Astrocyte (in vitro differentiated cells and primary cell): ENCODE results near the gene CSAD. TPM values are rescaled to one million over a fixed set of nuclear protein-coding genes. Genes with fewer than 3 reads are reported as not detected.

ENCODE experiments used
- DNase-seq: peaks from one replicate; pipeline ENCODE4 v3.0.0-alpha.2; 2010; ENCODE audit warnings: low read depth
- FAIRE-seq: peaks from 2 replicates; lab custom pipeline; 2011; peaks lifted over from hg19 to GRCh38; lab: Jason Lieb, UNC
- H2AFZ ChIP-seq: 2 replicates; pipeline ENCODE4 v1.6.0; 2012; ENCODE audit warnings: low read depth, low read length, inconsistent platforms
- H3K27ac ChIP-seq: 2 replicates; pipeline ENCODE4 v1.5.1; 2011; ENCODE audit warnings: low read depth, low read length, inconsistent platforms
- H3K27me3 ChIP-seq: 2 replicates; pipeline ENCODE4 v1.6.0; 2011; ENCODE audit warnings: low read length, inconsistent platforms; ENCODE audit not compliant: insufficient read depth
- H3K36me3 ChIP-seq: 2 replicates; pipeline ENCODE4 v1.5.1; 2011; ENCODE audit warnings: low read length, inconsistent platforms; ENCODE audit not compliant: insufficient read depth
- H3K4me1 ChIP-seq: 2 replicates; pipeline ENCODE4 v1.5.1; 2011; ENCODE audit warnings: low read length, inconsistent platforms; ENCODE audit not compliant: insufficient read depth
- H3K4me2 ChIP-seq: 2 replicates; pipeline ENCODE4 v1.6.0; 2012; ENCODE audit warnings: low read length, inconsistent platforms
- H3K4me3 ChIP-seq: 2 replicates; pipeline ENCODE4 v1.5.1; 2011; ENCODE audit warnings: low read depth, mild to moderate bottlenecking, low read length, inconsistent platforms; ENCODE audit not compliant: insufficient read depth
- H3K79me2 ChIP-seq: 2 replicates; pipeline ENCODE4 v1.6.0; 2012; ENCODE audit warnings: mild to moderate bottlenecking, low read length, inconsistent platforms; ENCODE audit not compliant: insufficient read depth
- H3K9ac ChIP-seq: 2 replicates; pipeline ENCODE4 v1.6.0; 2012; ENCODE audit warnings: mild to moderate bottlenecking, low read length, inconsistent platforms
- H3K9me3 ChIP-seq: 2 replicates; pipeline ENCODE4 v1.5.1; 2012; ENCODE audit warnings: low read depth, mild to moderate bottlenecking, low read length, inconsistent platforms; ENCODE audit not compliant: insufficient read depth
- H4K20me1 ChIP-seq: 2 replicates; pipeline ENCODE4 v1.6.0; 2012; ENCODE audit warnings: low read length, inconsistent platforms; ENCODE audit not compliant: insufficient read depth
- H3K27ac Mint-ChIP-seq: one replicate; pipeline ENCODE4 v1.8.0; 2021; ENCODE audit warnings: mild to moderate bottlenecking, mixed read lengths; ENCODE audit not compliant: unreplicated experiment
- H3K27me3 Mint-ChIP-seq: one replicate; pipeline ENCODE4 v1.8.0; 2021; ENCODE audit warnings: low read depth, mixed read lengths; ENCODE audit not compliant: unreplicated experiment
- H3K36me3 Mint-ChIP-seq: one replicate; pipeline ENCODE4 v1.8.0; 2021; ENCODE audit warnings: low read depth, mixed read lengths; ENCODE audit not compliant: unreplicated experiment
- H3K4me1 Mint-ChIP-seq: one replicate; pipeline ENCODE4 v1.8.0; 2021; ENCODE audit warnings: low read depth, mixed read lengths; ENCODE audit not compliant: unreplicated experiment
- H3K4me3 Mint-ChIP-seq: one replicate; pipeline ENCODE4 v1.8.0; 2021; ENCODE audit warnings: mild to moderate bottlenecking, moderate library complexity, mixed read lengths; ENCODE audit not compliant: unreplicated experiment
- H3K9me3 Mint-ChIP-seq: one replicate; pipeline ENCODE4 v1.8.0; 2021; ENCODE audit warnings: mild to moderate bottlenecking, mixed read lengths; ENCODE audit not compliant: unreplicated experiment
- EZH2 ChIP-seq: IDR thresholded peaks from 2 replicates; pipeline ENCODE4 v1.6.1; 2012; ENCODE audit warnings: mild to moderate bottlenecking, low read length, inconsistent platforms; ENCODE audit not compliant: insufficient read depth
- total RNA-seq: library from RNA; stranded (reverse); gene quantifications from 2 replicates; pipeline ENCODE4 v1.2.1, GENCODE V29; 2021
- TF ChIP-seq, protein P1 (sequence below): IDR thresholded peaks from 2 replicates; pipeline ENCODE4 v1.5.1; 2011; ENCODE audit warnings: low read depth, mild to moderate bottlenecking, inconsistent platforms, low read length, moderate library complexity; ENCODE audit not compliant: insufficient read depth

The CSAD gene
- total RNA-seq, 1 donor from 2014 or later, result 19.4 TPM

DNA sequence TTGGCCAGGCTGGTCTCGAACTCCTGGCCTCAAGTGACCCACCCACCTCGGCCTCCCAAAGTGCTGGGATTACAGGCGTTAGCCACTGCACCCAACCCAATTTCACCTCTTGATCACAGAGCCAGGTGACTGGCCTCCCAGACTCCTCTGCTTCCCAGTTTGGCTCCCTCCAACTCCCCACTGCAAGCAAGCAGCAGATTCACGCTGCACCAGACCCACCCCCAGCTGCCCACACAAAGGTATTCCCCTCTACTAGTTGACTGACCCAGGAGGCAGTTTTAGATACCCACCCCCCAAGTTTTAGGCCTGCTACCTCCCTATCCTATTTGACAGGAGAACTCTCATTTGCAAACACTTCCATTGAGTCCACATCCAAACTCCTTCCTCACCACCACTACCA is 46.1 kb upstream of the CSAD start:
- peaks cover 40% of the 10 kb centered on the region for H3K4me1 ChIP-seq
- Mint-ChIP-seq H3K36me3 (peaks cover 10% of the 10 kb centered on the region), H3K27ac (no peak overlapping the region), H3K4me1 (peaks cover 37% of the 10 kb centered on the region), H3K27me3 (peaks cover 8% of the 10 kb centered on the region), H3K4me3 (no peak overlapping the region), H3K9me3 (no peaks in the 10 kb centered on the region)
- H3K36me3 ChIP-seq, result no peaks in the 10 kb centered on the region
- DNase-seq (no peak), FAIRE-seq (no peak)
- no peaks in the 10 kb centered on the region for H3K9me3 ChIP-seq
- H3K4me2 ChIP-seq, result no peak overlapping the region
- no peak overlapping the region for H3K27ac ChIP-seq
- no peak overlapping the region for H2AFZ ChIP-seq
- no peaks in the 10 kb centered on the region for H3K79me2 ChIP-seq
- no peaks in the 10 kb centered on the region for H3K27me3 ChIP-seq
- no peak overlapping the region for H3K4me3 ChIP-seq
- no peaks in the 10 kb centered on the region for H4K20me1 ChIP-seq
- TF ChIP-seq, protein P1, sequence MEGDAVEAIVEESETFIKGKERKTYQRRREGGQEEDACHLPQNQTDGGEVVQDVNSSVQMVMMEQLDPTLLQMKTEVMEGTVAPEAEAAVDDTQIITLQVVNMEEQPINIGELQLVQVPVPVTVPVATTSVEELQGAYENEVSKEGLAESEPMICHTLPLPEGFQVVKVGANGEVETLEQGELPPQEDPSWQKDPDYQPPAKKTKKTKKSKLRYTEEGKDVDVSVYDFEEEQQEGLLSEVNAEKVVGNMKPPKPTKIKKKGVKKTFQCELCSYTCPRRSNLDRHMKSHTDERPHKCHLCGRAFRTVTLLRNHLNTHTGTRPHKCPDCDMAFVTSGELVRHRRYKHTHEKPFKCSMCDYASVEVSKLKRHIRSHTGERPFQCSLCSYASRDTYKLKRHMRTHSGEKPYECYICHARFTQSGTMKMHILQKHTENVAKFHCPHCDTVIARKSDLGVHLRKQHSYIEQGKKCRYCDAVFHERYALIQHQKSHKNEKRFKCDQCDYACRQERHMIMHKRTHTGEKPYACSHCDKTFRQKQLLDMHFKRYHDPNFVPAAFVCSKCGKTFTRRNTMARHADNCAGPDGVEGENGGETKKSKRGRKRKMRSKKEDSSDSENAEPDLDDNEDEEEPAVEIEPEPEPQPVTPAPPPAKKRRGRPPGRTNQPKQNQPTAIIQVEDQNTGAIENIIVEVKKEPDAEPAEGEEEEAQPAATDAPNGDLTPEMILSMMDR, result no peak
- TF ChIP-seq EZH2, result no peak
- H3K9ac ChIP-seq, result no peak overlapping the region

DNA sequence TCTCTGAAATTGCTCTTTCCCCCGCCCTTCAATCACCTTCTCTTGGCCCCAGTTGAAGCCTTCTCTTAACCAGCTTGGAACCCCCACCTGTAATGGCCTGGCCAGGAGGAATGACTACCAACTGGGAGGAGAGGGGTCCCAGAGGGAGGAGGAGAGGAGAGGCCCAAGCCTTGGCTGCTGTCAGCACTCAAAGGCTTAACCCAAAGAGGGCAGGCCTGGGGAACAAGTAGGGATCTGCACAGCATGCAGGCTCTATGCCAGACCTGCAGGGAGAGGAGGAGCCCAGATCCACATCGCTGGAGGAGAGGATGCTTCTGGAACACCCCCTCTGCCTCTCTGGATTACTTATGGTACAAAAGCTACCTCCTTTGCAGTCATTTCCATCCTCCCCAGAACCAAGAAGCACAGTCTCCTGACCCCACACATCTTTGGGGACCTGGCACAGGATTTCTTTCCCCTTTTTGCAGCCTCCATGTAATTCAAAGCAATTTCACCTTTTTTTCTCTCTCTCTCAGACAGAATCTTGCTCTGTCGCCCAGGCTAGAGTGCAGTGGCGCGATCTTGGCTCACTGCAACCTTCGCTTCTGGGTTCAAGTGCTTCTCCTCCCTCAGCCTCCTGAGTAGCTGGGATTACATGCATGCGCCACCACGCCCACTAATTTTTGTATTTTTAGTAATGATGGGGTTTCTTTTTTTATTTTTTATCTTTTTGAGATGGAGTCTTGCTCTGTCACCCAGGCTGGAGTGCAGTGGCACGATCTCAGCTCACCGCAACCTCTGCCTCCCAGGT is 45.1 kb upstream of the CSAD start:
- no peak for FAIRE-seq
- H3K36me3 Mint-ChIP-seq, result peaks cover 10% of the 10 kb centered on the region
- Histone ChIP-seq H3K9ac (no peak overlapping the region), H4K20me1 (no peaks in the 10 kb centered on the region), H3K4me2 (no peak overlapping the region), H3K4me3 (no peak overlapping the region), H3K27ac (no peak overlapping the region), H3K79me2 (no peaks in the 10 kb centered on the region), H2AFZ (no peak overlapping the region), H3K9me3 (no peaks in the 10 kb centered on the region), H3K36me3 (no peaks in the 10 kb centered on the region), H3K4me1 (peaks cover 36% of the 10 kb centered on the region), H3K27me3 (no peaks in the 10 kb centered on the region)
- TF ChIP-seq, protein P1, result no peak
- TF ChIP-seq EZH2, result no peak
- H3K27ac Mint-ChIP-seq, result peak overlapping the region; percentile 74
- no peak for DNase-seq
- H3K4me3 Mint-ChIP-seq, result peak overlapping the region; percentile 60
- peaks cover 37% of the 10 kb centered on the region for H3K4me1 Mint-ChIP-seq
- H3K27me3 Mint-ChIP-seq, result peaks cover 8% of the 10 kb centered on the region
- H3K9me3 Mint-ChIP-seq, result no peaks in the 10 kb centered on the region
